ENCODE results near the gene DNAJC6. TPM values are rescaled to one million over a fixed set of nuclear protein-coding genes. Genes with fewer than 3 reads are reported as not detected.
A peak's percentile ranks its signal among the peaks of the same experiment; 100 is the strongest.

DNAJC6 gene
- total and polyA plus RNA-seq, 2 donors from 2014 or later, result 2.9 to 5.8 TPM

DNA sequence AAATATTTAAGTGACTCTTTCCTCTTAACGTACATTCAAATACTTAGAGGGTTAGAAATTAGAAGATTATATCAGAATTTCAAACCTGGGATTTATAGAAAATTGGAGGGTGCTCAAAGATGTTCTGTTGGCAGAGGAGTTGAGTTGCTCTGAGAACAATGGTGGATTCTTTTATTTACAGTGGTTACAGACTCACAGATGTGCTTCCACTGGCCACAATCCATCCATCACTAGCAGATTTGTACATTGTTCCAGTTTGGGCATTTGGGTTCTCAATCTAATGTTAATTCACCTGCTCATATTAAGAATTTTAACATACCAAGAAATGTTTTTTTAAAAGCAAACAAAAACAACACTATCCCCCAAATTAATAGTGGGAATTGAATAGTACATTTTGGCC lies 23.5 kb downstream of the DNAJC6 start:
- Histone ChIP-seq H3K36me3 (ENCODE audit: control insufficient read depth in 2 of 3, insufficient read depth in 3 of 3, low read length in 3 of 3) (no peaks in the 10 kb centered on the region), H3K27ac (ENCODE audit: low read depth in 2 of 2, low read length in 2 of 2) (no peak overlapping the region), H3K9me3 (ENCODE audit: control insufficient read depth in 2 of 3, insufficient read depth in 1 of 3, low read length in 3 of 3) (no peaks in the 10 kb centered on the region), H3K27me3 (ENCODE audit: control insufficient read depth, insufficient read depth, low read length) (no peaks in the 10 kb centered on the region), H3K9ac (ENCODE audit: low read length in 3 of 3) (no peak overlapping the region), H3K4me3 (ENCODE audit: low read length in 3 of 3) (no peak overlapping the region), H3K4me1 (ENCODE audit: control insufficient read depth in 2 of 3, insufficient read depth in 2 of 3, low read depth in 1 of 3, low read length in 3 of 3) (peaks cover 0 to 5% (median 0%) of the 10 kb centered on the region in 3 donors)
- FAIRE-seq, result no peak
- no peak for DNase-seq
- TF ChIP-seq CTCF (IDR thresholded peaks at IDR 0.05; ENCODE audit: borderline replicate concordance, extremely low read depth, insufficient read depth), result no peak
- intact Hi-C loops (cut with DNase I), result no loop called here

GRCh38 chr1:65334081-65334480 lies 24.7 kb downstream of the DNAJC6 start:
- DNase-seq, result no peak
- FAIRE-seq, result no peak

GRCh38 chr1:65339866-65340468 lies 30.6 kb downstream of the DNAJC6 start:
- Histone ChIP-seq H3K9ac (ENCODE audit: low read length in 3 of 3) (no peak overlapping the region), H3K36me3 (ENCODE audit: control insufficient read depth in 2 of 3, insufficient read depth in 3 of 3, low read length in 3 of 3) (no peaks in the 10 kb centered on the region), H3K27me3 (ENCODE audit: control insufficient read depth, insufficient read depth, low read length) (no peaks in the 10 kb centered on the region), H3K27ac (ENCODE audit: low read depth in 2 of 2, low read length in 2 of 2) (no peak overlapping the region), H3K4me1 (ENCODE audit: control insufficient read depth in 2 of 3, insufficient read depth in 2 of 3, low read depth in 1 of 3, low read length in 3 of 3) (no peaks in the 10 kb centered on the region), H3K9me3 (ENCODE audit: control insufficient read depth in 2 of 3, insufficient read depth in 1 of 3, low read length in 3 of 3) (no peaks in the 10 kb centered on the region), H3K4me3 (ENCODE audit: low read length in 3 of 3) (no peak overlapping the region)
- no peak for FAIRE-seq
- intact Hi-C loops (cut with DNase I), result no loop called here
- no peak for TF ChIP-seq CTCF (IDR thresholded peaks at IDR 0.05; ENCODE audit: borderline replicate concordance, extremely low read depth, insufficient read depth)
- peak in 2 of 5 donors; percentile 7 to 12 for DNase-seq

More at GRCh38 chr1:65334081-65334480, 24.7 kb downstream of the DNAJC6 start:
- H3K9ac ChIP-seq (ENCODE audit: low read length in 3 of 3), result no peak overlapping the region
- peaks cover 0 to under 1% (median 0%) of the 10 kb centered on the region in 3 donors for H3K4me1 ChIP-seq (ENCODE audit: control insufficient read depth in 2 of 3, insufficient read depth in 2 of 3, low read depth in 1 of 3, low read length in 3 of 3)
- no peak overlapping the region for H3K4me3 ChIP-seq (ENCODE audit: low read length in 3 of 3)
- no peaks in the 10 kb centered on the region for H3K9me3 ChIP-seq (ENCODE audit: control insufficient read depth in 2 of 3, insufficient read depth in 1 of 3, low read length in 3 of 3)
- intact Hi-C loops (cut with DNase I), result no loop called here
- H3K36me3 ChIP-seq (ENCODE audit: control insufficient read depth in 2 of 3, insufficient read depth in 3 of 3, low read length in 3 of 3), result no peaks in the 10 kb centered on the region
- no peak overlapping the region for H3K27ac ChIP-seq (ENCODE audit: low read depth in 2 of 2, low read length in 2 of 2)
- H3K27me3 ChIP-seq (ENCODE audit: control insufficient read depth, insufficient read depth, low read length), result no peaks in the 10 kb centered on the region
- TF ChIP-seq CTCF (IDR thresholded peaks at IDR 0.05; ENCODE audit: borderline replicate concordance, extremely low read depth, insufficient read depth), result no peak

- intact Hi-C loops (cut with DNase I), result no loop called here
Measured at GRCh38 chr1:65341381-65341780, 32.0 kb downstream of the DNAJC6 start.

More at GRCh38 chr1:65341381-65341780, 32.0 kb downstream of the DNAJC6 start:
- no peak overlapping the region for H3K4me3 ChIP-seq (ENCODE audit: low read length in 3 of 3)
- DNase-seq, result no peak
- no peak for TF ChIP-seq CTCF (IDR thresholded peaks at IDR 0.05; ENCODE audit: borderline replicate concordance, extremely low read depth, insufficient read depth)
- no peaks in the 10 kb centered on the region for H3K4me1 ChIP-seq (ENCODE audit: control insufficient read depth in 2 of 3, insufficient read depth in 2 of 3, low read depth in 1 of 3, low read length in 3 of 3)
- no peak for FAIRE-seq
- no peak overlapping the region for H3K9ac ChIP-seq (ENCODE audit: low read length in 3 of 3)
- H3K27me3 ChIP-seq (ENCODE audit: control insufficient read depth, insufficient read depth, low read length), result no peaks in the 10 kb centered on the region
- no peaks in the 10 kb centered on the region for H3K9me3 ChIP-seq (ENCODE audit: control insufficient read depth in 2 of 3, insufficient read depth in 1 of 3, low read length in 3 of 3)
- H3K36me3 ChIP-seq (ENCODE audit: control insufficient read depth in 2 of 3, insufficient read depth in 3 of 3, low read length in 3 of 3), result no peaks in the 10 kb centered on the region
- H3K27ac ChIP-seq (ENCODE audit: low read depth in 2 of 2, low read length in 2 of 2), result no peak overlapping the region
